Neural progenitor cell (in vitro differentiated cells): ENCODE results near the gene KDM3A. TPM values are rescaled to one million over a fixed set of nuclear protein-coding genes. Genes with fewer than 3 reads are reported as not detected.

ENCODE experiments used
- DNase-seq: peaks from one replicate; pipeline ENCODE4 v3.0.0-alpha.2; 2016; ENCODE audit warnings: low spot score
- H2AFZ ChIP-seq: fragments of 200-600 bp; sonication (generic); replicated peaks from 2 replicates; pipeline ENCODE4 v1.6.1; 2016; ENCODE audit warnings: antibody characterized with exemption
- H3F3A ChIP-seq: fragments of 200-600 bp; sonication (generic); 2 replicates; pipeline ENCODE4 v1.6.1; 2016; ENCODE audit warnings: antibody characterized with exemption, low read depth
- H3K27ac ChIP-seq: fragments of 200-600 bp; sonication (generic); 2 replicates; pipeline ENCODE4 v1.5.1; 2016; ENCODE audit warnings: mild to moderate bottlenecking
- H3K27me3 ChIP-seq: fragments of 200-600 bp; sonication (generic); 2 replicates; pipeline ENCODE4 v1.6.1; 2016; ENCODE audit warnings: mild to moderate bottlenecking, moderate library complexity
- H3K36me3 ChIP-seq: fragments of 200-600 bp; sonication (generic); 2 replicates; pipeline ENCODE4 v1.5.1; 2016
- H3K4me1 ChIP-seq: fragments of 200-600 bp; sonication (generic); 2 replicates; pipeline ENCODE4 v1.6.1; 2016; ENCODE audit warnings: mixed run types
- H3K4me2 ChIP-seq: fragments of 200-600 bp; sonication (generic); 2 replicates; pipeline ENCODE4 v1.6.1; 2016
- H3K4me3 ChIP-seq: fragments of 200-600 bp; sonication (generic); 2 replicates; pipeline ENCODE4 v1.5.1; 2016
- H3K79me2 ChIP-seq: fragments of 200-600 bp; sonication (generic); 2 replicates; pipeline ENCODE4 v1.6.1; 2016; ENCODE audit warnings: low read depth
- H3K9ac ChIP-seq: fragments of 200-600 bp; sonication (generic); 2 replicates; pipeline ENCODE4 v1.6.1; 2016
- H3K9me3 ChIP-seq: fragments of 200-600 bp; sonication (generic); 2 replicates; pipeline ENCODE4 v1.5.1; 2016; ENCODE audit warnings: low read depth
- H4K20me1 ChIP-seq: fragments of 200-600 bp; sonication (generic); 2 replicates; pipeline ENCODE4 v1.6.1; 2016; ENCODE audit warnings: low read depth
- H3K27ac Mint-ChIP-seq: 3 replicates; pipeline ENCODE4 v1.8.0; 2021; ENCODE audit warnings: mixed read lengths
- H3K27me3 Mint-ChIP-seq: 2 replicates; pipeline ENCODE4 v1.8.0; 2022; ENCODE audit warnings: low read depth, mild to moderate bottlenecking, inconsistent platforms, moderate library complexity, mixed read lengths; ENCODE audit not compliant: insufficient read depth
- H3K36me3 Mint-ChIP-seq: 3 replicates; pipeline ENCODE4 v1.8.0; 2021; ENCODE audit warnings: mixed read lengths
- H3K4me1 Mint-ChIP-seq: 3 replicates; pipeline ENCODE4 v1.8.0; 2021; ENCODE audit warnings: mixed read lengths
- H3K4me3 Mint-ChIP-seq: 3 replicates; pipeline ENCODE4 v1.8.0; 2021; ENCODE audit warnings: mild to moderate bottlenecking, moderate library complexity, mixed read lengths
- H3K9me3 Mint-ChIP-seq: 3 replicates; pipeline ENCODE4 v1.8.0; 2020; ENCODE audit warnings: mixed read lengths
- CTCF ChIP-seq: fragments of 200-600 bp; sonication (generic); IDR thresholded peaks from 2 replicates; pipeline ENCODE4 v1.5.1; 2017; ENCODE audit warnings: antibody characterized with exemption, mild to moderate bottlenecking
- EZH2 ChIP-seq: fragments of 200-600 bp; sonication (generic); IDR thresholded peaks from 2 replicates; pipeline ENCODE4 v1.6.1; 2017; ENCODE audit warnings: antibody characterized with exemption, mild to moderate bottlenecking, moderate library complexity
- EZH2phosphoT487 ChIP-seq: fragments of 200-600 bp; sonication (generic); IDR thresholded peaks from 2 replicates; pipeline ENCODE4 v1.6.1; 2017; ENCODE audit warnings: antibody characterized with exemption
- total RNA-seq: library from RNA; depleted of rRNA; stranded (reverse); fragments of >200 nt; gene quantifications from 2 replicates; pipeline ENCODE4 v1.2.3, GENCODE V29; 2015; ENCODE audit warnings: low replicate concordance

KDM3A gene
- total RNA-seq, 1 donor from 2014 or later, result 84.9 TPM

- TF ChIP-seq EZH2 (no peak), CTCF (no peak), EZH2phosphoT487 (no peak)
Observed at GRCh38 chr2:86398500-86399474, 42.4 kb upstream of the KDM3A start.

GRCh38 chr2:86400321-86400720 is 40.9 kb upstream of the KDM3A start:
- Histone ChIP-seq H4K20me1 (no peaks in the 10 kb centered on the region), H3K4me3 (no peak overlapping the region), H3F3A (no peaks in the 10 kb centered on the region), H2AFZ (no peak overlapping the region), H3K79me2 (no peaks in the 10 kb centered on the region), H3K9me3 (no peaks in the 10 kb centered on the region), H3K36me3 (no peaks in the 10 kb centered on the region), H3K4me2 (no peak overlapping the region), H3K27ac (no peak overlapping the region), H3K9ac (no peak overlapping the region), H3K4me1 (no peaks in the 10 kb centered on the region), H3K27me3 (no peaks in the 10 kb centered on the region)
- peaks cover 3% of the 10 kb centered on the region for H3K27me3 Mint-ChIP-seq
- H3K27ac Mint-ChIP-seq, result no peak overlapping the region
- no peak for DNase-seq
- no peaks in the 10 kb centered on the region for H3K36me3 Mint-ChIP-seq
- no peaks in the 10 kb centered on the region for H3K4me1 Mint-ChIP-seq
- H3K9me3 Mint-ChIP-seq, result no peaks in the 10 kb centered on the region
- no peak overlapping the region for H3K4me3 Mint-ChIP-seq
- TF ChIP-seq EZH2, result no peak
- TF ChIP-seq CTCF, result no peak
- no peak for TF ChIP-seq EZH2phosphoT487

More at GRCh38 chr2:86398500-86399474, 42.4 kb upstream of the KDM3A start:
- no peaks in the 10 kb centered on the region for H3K36me3 ChIP-seq
- no peaks in the 10 kb centered on the region for H3K9me3 ChIP-seq
- DNase-seq, result no peak
- Mint-ChIP-seq H3K9me3 (no peaks in the 10 kb centered on the region), H3K36me3 (no peaks in the 10 kb centered on the region), H3K27ac (no peak overlapping the region), H3K4me3 (no peak overlapping the region), H3K4me1 (no peaks in the 10 kb centered on the region), H3K27me3 (peaks cover 3% of the 10 kb centered on the region)
- H3F3A ChIP-seq, result no peaks in the 10 kb centered on the region
- no peak overlapping the region for H3K4me3 ChIP-seq
- H3K79me2 ChIP-seq, result no peaks in the 10 kb centered on the region
- no peaks in the 10 kb centered on the region for H3K27me3 ChIP-seq
- no peaks in the 10 kb centered on the region for H3K4me1 ChIP-seq
- no peak overlapping the region for H3K27ac ChIP-seq
- H4K20me1 ChIP-seq, result no peaks in the 10 kb centered on the region
- no peak overlapping the region for H3K4me2 ChIP-seq
- no peak overlapping the region for H2AFZ ChIP-seq
- no peak overlapping the region for H3K9ac ChIP-seq

GRCh38 chr2:86410581-86410980 is 30.6 kb upstream of the KDM3A start:
- TF ChIP-seq EZH2, result no peak
- TF ChIP-seq EZH2phosphoT487, result no peak
- TF ChIP-seq CTCF, result no peak
- Histone ChIP-seq H3K4me2 (no peak overlapping the region), H3K27ac (no peak overlapping the region), H3K9ac (no peak overlapping the region), H3K9me3 (no peaks in the 10 kb centered on the region), H3K4me3 (no peak overlapping the region), H4K20me1 (no peaks in the 10 kb centered on the region), H3F3A (no peaks in the 10 kb centered on the region), H3K36me3 (no peaks in the 10 kb centered on the region), H3K79me2 (no peaks in the 10 kb centered on the region), H2AFZ (no peak overlapping the region), H3K4me1 (peaks cover 8% of the 10 kb centered on the region), H3K27me3 (no peaks in the 10 kb centered on the region)
- H3K4me3 Mint-ChIP-seq, result no peak overlapping the region
- no peaks in the 10 kb centered on the region for H3K27me3 Mint-ChIP-seq
- H3K9me3 Mint-ChIP-seq, result peaks cover 5% of the 10 kb centered on the region
- peaks cover 13% of the 10 kb centered on the region for H3K4me1 Mint-ChIP-seq
- no peak overlapping the region for H3K27ac Mint-ChIP-seq
- no peaks in the 10 kb centered on the region for H3K36me3 Mint-ChIP-seq
- no peak for DNase-seq
